H1 (cell line): ENCODE measurements around the gene MOB2. TPM values are rescaled to one million over a fixed set of nuclear protein-coding genes. Genes with fewer than 3 reads are reported as not detected.

Experiments used
- BRCA1 ChIP-seq: IDR thresholded peaks from 2 replicates; pipeline ENCODE4 v1.6.1; 2012; ENCODE audit warnings: low read depth, low read length, improper control_type of control experiment
- CHD7 ChIP-seq: fragments of 300-600 bp; sonication (generic); IDR thresholded peaks from 2 replicates; pipeline ENCODE4 v1.7.1; 2012; ENCODE audit warnings: low read length, moderate library complexity, mild to moderate bottlenecking, inconsistent platforms; ENCODE audit not compliant: insufficient replicate concordance
- GTF2F1 ChIP-seq: IDR thresholded peaks from 2 replicates; pipeline ENCODE4 v1.6.1; 2012; ENCODE audit warnings: low read depth, low read length, improper control_type of control experiment, borderline replicate concordance
- JUND ChIP-seq: IDR thresholded peaks from 2 replicates; pipeline ENCODE4 v1.6.1; 2011; ENCODE audit warnings: mild to moderate bottlenecking, improper control_type of control experiment, low read length
- RBBP5 ChIP-seq: IDR thresholded peaks from 2 replicates; pipeline ENCODE4 v1.7.1; 2012; ENCODE audit warnings: low read depth, mild to moderate bottlenecking, inconsistent platforms, low read length, moderate library complexity, borderline replicate concordance
- TBP ChIP-seq: IDR thresholded peaks from 2 replicates; pipeline ENCODE4 v1.6.1; 2011; ENCODE audit warnings: low read depth, low read length, improper control_type of control experiment
- polyA plus RNA-seq, 7 experiments: library from polyadenylated mRNA; depleted of rRNA in 3 of 7; stranded (reverse) in 5 of 7; unstranded in 2 of 7; fragments of >200 nt in 5 of 7; fragments of 200-250 nt in 2 of 7; gene quantifications; 1 replicate in 5 of 7; 2 replicates in 1 of 7; 4 replicates in 1 of 7; pipeline versions ENCODE4 v1.2.1 to v1.2.3, GENCODE V29; 2011 to 2013; ENCODE audit warnings: missing spikeins in 2 of 7, mixed read lengths in 2 of 7
- total RNA-seq: library from RNA; stranded (reverse); fragmentation: NEBNext Ultra II Directional; extraction: Animal tissue kit (Norgen Biotek cat#: 25700); gene quantifications from 2 replicates; pipeline ENCODE4 v1.2.1, GENCODE V29; 2021

MOB2 gene
- total and polyA plus RNA-seq, 2 of the 8 experiments (the other 6 are each of a cell fraction or from before 2014, with no cell fraction given): 18.6 to 28.2 TPM

GRCh38 chr11:1521382-1522080 lies 35.0 kb upstream of the MOB2 start (continued):
- TF ChIP-seq CHD7: no peak
- TF ChIP-seq GTF2F1: no peak
- no peak for TF ChIP-seq RBBP5
- no peak for TF ChIP-seq TBP
- no peak for TF ChIP-seq JUND
- TF ChIP-seq BRCA1: no peak
